Measurements from ENCODE around the gene SLC6A16. TPM values are rescaled to one million over a fixed set of nuclear protein-coding genes. Genes with fewer than 3 reads are reported as not detected.
A peak's percentile ranks its signal among the peaks of the same experiment; 100 is the strongest.

SLC6A16 gene
- total RNA-seq, 1 donor, result 0.54 TPM

DNA sequence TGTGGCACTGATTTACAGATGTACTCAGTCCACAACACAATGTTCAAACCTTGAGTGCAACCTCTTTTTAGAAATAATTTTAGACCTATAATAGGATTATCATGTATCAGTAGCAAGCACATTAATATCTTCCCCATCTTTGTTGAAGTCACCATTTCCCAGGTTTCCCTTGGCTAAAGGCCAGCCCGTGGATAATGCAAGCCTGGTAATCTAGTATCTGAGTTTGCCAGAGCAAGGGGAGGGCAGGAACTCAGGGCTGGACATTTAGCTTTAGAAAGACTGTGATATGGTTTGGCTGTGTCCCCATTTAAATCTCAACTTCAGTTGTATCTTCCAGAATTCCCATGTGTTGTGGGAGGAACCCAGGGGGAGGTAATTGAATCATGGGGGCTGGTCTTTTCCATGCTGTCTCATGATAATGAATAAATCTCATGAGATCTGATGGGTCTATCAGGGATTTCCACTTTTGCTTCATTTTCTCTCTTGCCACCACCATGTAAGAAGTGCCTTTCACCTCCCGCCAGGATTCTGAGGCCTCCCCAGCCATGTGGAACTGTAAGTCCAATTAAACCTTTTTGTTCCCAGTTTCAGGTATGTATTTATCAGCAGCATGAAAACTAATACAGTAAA, 37.7 kb downstream of the SLC6A16 start:
- DNase-seq (ENCODE audit: low read depth in 2 of 3, low spot score in 2 of 3), result no peak

- no peak for DNase-seq (ENCODE audit: low read depth in 2 of 3, low spot score in 2 of 3)
Measured at GRCh38 chr19:49282184-49282583, 42.8 kb downstream of the SLC6A16 start.

DNA sequence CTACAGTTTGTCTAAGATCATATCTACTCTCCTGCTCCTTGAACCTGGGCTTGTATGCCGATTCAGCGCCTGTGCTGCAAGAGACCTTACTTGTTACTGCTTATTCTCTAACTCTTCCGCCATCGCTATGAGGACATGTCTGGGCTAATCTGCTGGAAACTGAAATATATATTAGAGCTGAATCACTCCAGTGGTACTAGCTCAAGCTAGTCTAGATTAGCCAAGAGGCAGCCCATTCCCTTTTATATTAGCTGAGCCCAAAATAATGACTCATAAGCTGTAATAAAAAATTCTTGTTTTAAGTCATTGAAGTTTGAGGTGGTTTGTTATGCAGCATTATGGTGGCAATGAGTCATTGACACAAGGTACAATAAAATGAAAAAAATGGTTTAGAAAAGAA, 52.8 kb downstream of the SLC6A16 start:
- DNase-seq (ENCODE audit: low read depth in 2 of 3, low spot score in 2 of 3), result no peak

DNA sequence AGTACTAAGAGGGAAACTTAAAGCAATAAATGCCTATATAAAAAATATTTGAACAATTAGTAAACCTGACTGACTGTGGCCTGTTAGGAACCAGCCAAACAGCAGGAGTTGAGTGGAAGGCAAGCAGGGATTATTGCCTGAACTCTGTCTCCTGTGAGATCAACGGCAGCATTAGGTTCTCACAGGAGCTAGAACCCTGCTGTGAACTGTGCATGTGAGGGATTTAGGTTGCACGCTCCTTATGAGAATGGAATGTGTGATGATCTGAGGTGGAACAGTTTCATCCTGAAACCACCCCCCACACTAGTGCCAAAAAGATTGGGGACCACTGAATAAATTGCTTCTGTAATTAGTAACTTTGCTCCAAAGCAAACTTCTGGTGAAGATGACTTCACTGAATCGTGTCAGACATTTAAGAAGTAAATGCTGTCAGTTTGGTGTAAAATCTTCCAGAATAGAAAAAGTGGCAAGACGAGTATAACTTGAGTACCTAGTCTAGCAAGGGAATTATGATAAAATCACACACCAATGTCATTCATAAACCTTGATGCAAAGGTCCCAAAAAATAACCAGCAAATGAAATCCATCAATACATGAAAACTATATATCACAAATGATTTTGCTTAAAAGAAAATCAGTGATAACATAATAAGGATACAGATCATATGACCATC, 53.8 kb downstream of the SLC6A16 start:
- no peak for DNase-seq (ENCODE audit: low read depth in 2 of 3, low spot score in 2 of 3)

GRCh38 chr19:49266409-49266808, 58.6 kb downstream of the SLC6A16 start:
- DNase-seq (ENCODE audit: low read depth in 2 of 3, low spot score in 2 of 3), result peak in 2 of 3 donors; percentile 10 to 12

- no peak for DNase-seq (ENCODE audit: low read depth in 2 of 3, low spot score in 2 of 3)
Measured at GRCh38 chr19:49264258-49264657, 60.7 kb downstream of the SLC6A16 start.

- DNase-seq (ENCODE audit: low read depth in 2 of 3, low spot score in 2 of 3), result no peak
Measured at GRCh38 chr19:49261602-49262001, 63.4 kb downstream of the SLC6A16 start.

GRCh38 chr19:49256691-49257090, 68.3 kb downstream of the SLC6A16 start:
- DNase-seq (ENCODE audit: low read depth in 2 of 3, low spot score in 2 of 3), result no peak

DNA sequence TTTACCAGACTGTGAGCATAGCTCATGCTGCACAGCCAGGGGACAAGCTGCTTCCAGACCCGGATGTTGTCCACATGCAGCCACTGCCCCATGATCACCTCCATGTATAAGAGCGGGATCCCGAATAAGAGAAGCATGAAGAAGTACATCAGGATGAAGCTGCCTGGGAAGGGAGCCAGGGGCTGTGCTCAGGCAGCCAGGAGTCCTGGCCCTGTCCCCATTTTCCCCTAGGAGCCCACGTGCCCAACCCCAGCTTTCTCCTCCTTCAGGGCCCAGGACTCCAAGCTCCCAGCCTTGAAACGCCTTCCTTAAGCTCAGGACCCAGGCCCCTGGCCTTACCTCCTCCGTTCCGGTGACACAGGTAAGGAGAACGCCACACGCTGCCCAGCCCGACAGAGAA, 69.3 kb downstream of the SLC6A16 start:
- DNase-seq (ENCODE audit: low read depth in 2 of 3, low spot score in 2 of 3), result no peak

- no peak for DNase-seq (ENCODE audit: low read depth in 2 of 3, low spot score in 2 of 3)
Measured at GRCh38 chr19:49249933-49250332, 75.1 kb downstream of the SLC6A16 start.

DNA sequence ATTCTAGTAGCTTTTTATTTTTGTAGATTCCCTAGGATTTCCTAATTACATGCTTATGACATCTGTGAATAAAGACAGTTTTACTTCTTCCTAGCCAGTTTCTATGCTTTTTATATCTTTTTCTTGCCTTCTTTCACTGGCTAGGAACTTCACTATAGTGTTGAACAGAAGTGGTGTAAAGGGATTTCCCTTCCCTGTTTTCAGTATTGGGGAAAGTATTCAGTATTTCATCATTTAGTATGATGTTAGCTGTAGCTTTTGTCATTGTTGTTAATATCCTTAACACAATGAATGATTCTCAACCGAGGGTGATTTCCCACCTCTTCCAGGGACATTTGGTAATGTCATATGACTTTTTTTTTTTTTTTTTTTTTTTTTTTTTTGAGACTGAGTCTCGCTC, 77.3 kb downstream of the SLC6A16 start:
- DNase-seq (ENCODE audit: low read depth in 2 of 3, low spot score in 2 of 3), result no peak

GRCh38 chr19:49244256-49244655, 80.7 kb downstream of the SLC6A16 start:
- no peak for DNase-seq (ENCODE audit: low read depth in 2 of 3, low spot score in 2 of 3)

GRCh38 chr19:49243726-49244125, 81.3 kb downstream of the SLC6A16 start:
- no peak for DNase-seq (ENCODE audit: low read depth in 2 of 3, low spot score in 2 of 3)

GRCh38 chr19:49243129-49243528, 81.9 kb downstream of the SLC6A16 start:
- DNase-seq (ENCODE audit: low read depth in 2 of 3, low spot score in 2 of 3), result no peak

- no peak for DNase-seq (ENCODE audit: low read depth in 2 of 3, low spot score in 2 of 3)
Measured at GRCh38 chr19:49241769-49242168, 83.2 kb downstream of the SLC6A16 start.

Small RNA genes lying within 50 kb of the gene (small RNA-seq; reads per million reads assigned to genes)
- not detected for gene MIR4324

Other genes with a start within 250 kb of the SLC6A16 start
- gene SNRNP70, start 239.7 kb downstream of the SLC6A16 start, total RNA-seq, result 243 TPM
- 2.7 TPM for gene LIN7B, start 210.8 kb downstream of the SLC6A16 start, total RNA-seq
- 7.0 TPM for gene C19orf73, start 206.0 kb downstream of the SLC6A16 start, total RNA-seq
- 3.5 TPM for gene PPFIA3, start 205.6 kb downstream of the SLC6A16 start, total RNA-seq
- gene HRC, start 169.8 kb downstream of the SLC6A16 start, total RNA-seq, result not detected
- 2.2 TPM for gene TRPM4, start 167.4 kb downstream of the SLC6A16 start, total RNA-seq
- 255 TPM for gene CD37, start 10.2 kb upstream of the SLC6A16 start, total RNA-seq
- gene TEAD2, start 37.2 kb upstream of the SLC6A16 start, total RNA-seq, result 0.27 TPM
- gene DKKL1, start 38.7 kb upstream of the SLC6A16 start, total RNA-seq, result not detected
- 0.27 TPM for gene KASH5, start 63.1 kb upstream of the SLC6A16 start, total RNA-seq
- not detected for gene PTH2, start 98.2 kb upstream of the SLC6A16 start, total RNA-seq
- gene GFY, start 100.2 kb upstream of the SLC6A16 start, total RNA-seq, result not detected
- gene SLC17A7, start 116.3 kb upstream of the SLC6A16 start, total RNA-seq, result not detected
- 115 TPM for gene PIH1D1, start 126.6 kb upstream of the SLC6A16 start, total RNA-seq
- 94.0 TPM for gene ALDH16A1, start 128.0 kb upstream of the SLC6A16 start, total RNA-seq
- 3.8 TPM for gene FLT3LG, start 149.0 kb upstream of the SLC6A16 start, total RNA-seq
- gene RPL13A, start 162.4 kb upstream of the SLC6A16 start, total RNA-seq, result 5,678 TPM
- gene RPS11, start 171.2 kb upstream of the SLC6A16 start, total RNA-seq, result 7,657 TPM
- gene FCGRT, start 187.5 kb upstream of the SLC6A16 start, total RNA-seq, result 26.9 TPM
- gene RCN3, start 202.8 kb upstream of the SLC6A16 start, total RNA-seq, result 1.1 TPM